WERI-Rb-1 (cell line): ENCODE measurements around the gene GCG.

Experiments
- DNase-seq: peaks from one replicate; pipeline ENCODE4 v3.0.0-alpha.2; 2020
- H3K27ac ChIP-seq: fragments of 250-450 bp; sonication (Bioruptor Pico); 2 replicates; pipeline ENCODE4 v1.5.1; 2020; ENCODE audit warnings: mild to moderate bottlenecking, moderate library complexity
- H3K27me3 ChIP-seq: fragments of 250-450 bp; sonication (Bioruptor Pico); 2 replicates; pipeline ENCODE4 v1.5.1; 2021; ENCODE audit warnings: mild to moderate bottlenecking, low read depth, moderate library complexity; ENCODE audit not compliant: insufficient read depth, severe bottlenecking
- H3K36me3 ChIP-seq: fragments of 250-450 bp; sonication (Bioruptor Pico); 2 replicates; pipeline ENCODE4 v1.5.1; 2020; ENCODE audit warnings: mild to moderate bottlenecking, moderate library complexity
- H3K4me3 ChIP-seq: 2 replicates; pipeline ENCODE4 v1.5.1; 2011; ENCODE audit warnings: low read depth, mild to moderate bottlenecking, control low read depth, low read length
- H3K9me3 ChIP-seq: fragments of 250-450 bp; sonication (Bioruptor Pico); 2 replicates; pipeline ENCODE4 v1.5.1; 2021; ENCODE audit warnings: mild to moderate bottlenecking, moderate library complexity; ENCODE audit not compliant: severe bottlenecking
- TF ChIP-seq, protein P1 (sequence below): IDR thresholded peaks from 2 replicates; pipeline ENCODE4 v1.5.1; 2011; ENCODE audit warnings: low read depth, mild to moderate bottlenecking, control low read depth, inconsistent platforms, low read length

GCG gene

GRCh38 chr2:162177301-162177700, 25.3 kb upstream of the GCG start:
- no peak for DNase-seq
- no peaks in the 10 kb centered on the region for H3K27me3 ChIP-seq
- H3K9me3 ChIP-seq: no peaks in the 10 kb centered on the region
- no peak overlapping the region for H3K4me3 ChIP-seq
- TF ChIP-seq, protein P1, sequence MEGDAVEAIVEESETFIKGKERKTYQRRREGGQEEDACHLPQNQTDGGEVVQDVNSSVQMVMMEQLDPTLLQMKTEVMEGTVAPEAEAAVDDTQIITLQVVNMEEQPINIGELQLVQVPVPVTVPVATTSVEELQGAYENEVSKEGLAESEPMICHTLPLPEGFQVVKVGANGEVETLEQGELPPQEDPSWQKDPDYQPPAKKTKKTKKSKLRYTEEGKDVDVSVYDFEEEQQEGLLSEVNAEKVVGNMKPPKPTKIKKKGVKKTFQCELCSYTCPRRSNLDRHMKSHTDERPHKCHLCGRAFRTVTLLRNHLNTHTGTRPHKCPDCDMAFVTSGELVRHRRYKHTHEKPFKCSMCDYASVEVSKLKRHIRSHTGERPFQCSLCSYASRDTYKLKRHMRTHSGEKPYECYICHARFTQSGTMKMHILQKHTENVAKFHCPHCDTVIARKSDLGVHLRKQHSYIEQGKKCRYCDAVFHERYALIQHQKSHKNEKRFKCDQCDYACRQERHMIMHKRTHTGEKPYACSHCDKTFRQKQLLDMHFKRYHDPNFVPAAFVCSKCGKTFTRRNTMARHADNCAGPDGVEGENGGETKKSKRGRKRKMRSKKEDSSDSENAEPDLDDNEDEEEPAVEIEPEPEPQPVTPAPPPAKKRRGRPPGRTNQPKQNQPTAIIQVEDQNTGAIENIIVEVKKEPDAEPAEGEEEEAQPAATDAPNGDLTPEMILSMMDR: no peak
- H3K36me3 ChIP-seq: no peaks in the 10 kb centered on the region
- no peak overlapping the region for H3K27ac ChIP-seq

- Histone ChIP-seq H3K27ac (no peak overlapping the region), H3K27me3 (no peaks in the 10 kb centered on the region), H3K4me3 (no peak overlapping the region), H3K9me3 (no peaks in the 10 kb centered on the region), H3K36me3 (no peaks in the 10 kb centered on the region)
- TF ChIP-seq, protein P1: no peak
- no peak for DNase-seq
Measured at GRCh38 chr2:162175714-162176113, 23.7 kb upstream of the GCG start.

- H3K36me3 ChIP-seq: no peaks in the 10 kb centered on the region
- no peak overlapping the region for H3K4me3 ChIP-seq
- no peak for DNase-seq
- H3K27ac ChIP-seq: no peak overlapping the region
- TF ChIP-seq, protein P1: no peak
- no peaks in the 10 kb centered on the region for H3K27me3 ChIP-seq
- H3K9me3 ChIP-seq: no peaks in the 10 kb centered on the region
Measured at GRCh38 chr2:162174746-162175145, 22.7 kb upstream of the GCG start.

- H3K4me3 ChIP-seq: no peak overlapping the region
- no peaks in the 10 kb centered on the region for H3K36me3 ChIP-seq
- DNase-seq: no peak
- H3K9me3 ChIP-seq: no peaks in the 10 kb centered on the region
- no peak overlapping the region for H3K27ac ChIP-seq
- TF ChIP-seq, protein P1: no peak
- H3K27me3 ChIP-seq: no peaks in the 10 kb centered on the region
Measured at GRCh38 chr2:162172802-162173370, 20.8 kb upstream of the GCG start.

DNA sequence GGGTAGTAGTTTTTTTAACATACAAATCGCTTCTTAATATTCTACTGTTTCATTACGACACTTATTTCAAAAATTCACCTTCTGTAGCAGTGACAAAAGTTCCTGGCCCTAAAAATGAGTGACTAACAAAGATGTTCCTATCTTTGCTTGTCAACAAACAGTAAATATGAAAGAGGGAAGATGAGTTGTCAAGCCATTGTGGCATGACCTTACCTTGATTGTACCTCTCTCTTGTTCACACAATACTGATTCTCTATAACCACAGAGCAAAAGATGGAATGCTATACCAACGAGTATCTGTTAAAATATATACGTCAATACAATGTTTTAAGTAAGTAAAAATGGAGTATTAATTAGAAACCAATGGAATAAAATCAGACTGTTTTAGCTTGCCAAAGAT, 14.7 kb upstream of the GCG start:
- H3K4me3 ChIP-seq: no peak overlapping the region
- DNase-seq: no peak
- TF ChIP-seq, protein P1: no peak
- no peaks in the 10 kb centered on the region for H3K27me3 ChIP-seq
- no peaks in the 10 kb centered on the region for H3K9me3 ChIP-seq
- H3K36me3 ChIP-seq: no peaks in the 10 kb centered on the region
- no peak overlapping the region for H3K27ac ChIP-seq

DNA sequence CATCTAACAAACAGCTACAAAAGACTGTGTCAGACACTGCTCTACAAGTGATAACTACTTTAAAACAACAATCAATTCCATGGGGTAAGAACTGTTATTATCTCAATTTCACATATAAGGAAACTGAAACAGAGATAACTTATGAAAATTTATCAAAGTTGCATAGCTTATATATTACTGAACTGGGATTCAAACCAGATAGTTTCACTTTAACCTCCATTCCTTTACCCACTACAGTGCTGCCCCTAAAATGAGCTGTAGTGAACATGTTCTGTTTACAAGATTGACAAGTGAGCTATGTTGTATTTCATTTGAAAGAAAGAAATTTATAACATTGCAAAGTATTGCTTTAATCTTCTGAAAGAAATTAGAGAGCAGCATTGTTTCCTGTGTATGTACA, 14.1 kb upstream of the GCG start:
- Histone ChIP-seq H3K27ac (no peak overlapping the region), H3K9me3 (no peaks in the 10 kb centered on the region), H3K27me3 (no peaks in the 10 kb centered on the region), H3K4me3 (no peak overlapping the region), H3K36me3 (no peaks in the 10 kb centered on the region)
- DNase-seq: no peak
- TF ChIP-seq, protein P1: no peak
